NCI-H2107 treated with DMSO at 0.1 percent for 48 hours (cell line): ENCODE data around the gene FAM90A26.
"Not testable (repeated sequence)": the region's sequence is repeated elsewhere in the genome, so short reads cannot be mapped to it uniquely, and the experiment has no call there.

Experiments
- DNase-seq: peaks from one replicate; lab custom pipeline; 2025; ENCODE audit not compliant: unreplicated experiment; lab: John Stamatoyannopoulos, UW

FAM90A26 gene

DNA sequence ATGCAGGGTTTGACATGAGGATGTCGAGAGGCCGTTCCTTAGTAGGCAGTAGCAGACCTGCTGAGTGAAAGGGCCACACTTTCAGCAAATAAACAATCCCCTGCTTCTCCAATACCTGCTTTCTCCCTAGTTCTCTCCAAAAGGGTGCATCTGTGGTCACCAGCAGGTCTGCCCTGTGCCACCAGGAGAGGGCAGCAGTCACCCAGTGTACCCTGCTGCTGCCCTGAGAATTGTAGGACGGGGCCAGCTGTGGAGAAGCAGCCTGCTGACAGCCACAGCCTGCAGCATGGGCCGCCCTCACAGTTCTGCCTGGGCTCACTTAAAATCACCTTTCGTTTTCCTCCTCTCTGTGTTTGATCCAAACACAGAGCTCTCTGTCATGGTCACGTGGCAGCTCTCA is 11.8 kb upstream of the FAM90A26 start:
- not testable (repeated sequence) for DNase-seq

- not testable (repeated sequence) for DNase-seq
These were observed 10.2 kb upstream of the FAM90A26 start for GRCh38 chr4:9160046-9160445.

DNA sequence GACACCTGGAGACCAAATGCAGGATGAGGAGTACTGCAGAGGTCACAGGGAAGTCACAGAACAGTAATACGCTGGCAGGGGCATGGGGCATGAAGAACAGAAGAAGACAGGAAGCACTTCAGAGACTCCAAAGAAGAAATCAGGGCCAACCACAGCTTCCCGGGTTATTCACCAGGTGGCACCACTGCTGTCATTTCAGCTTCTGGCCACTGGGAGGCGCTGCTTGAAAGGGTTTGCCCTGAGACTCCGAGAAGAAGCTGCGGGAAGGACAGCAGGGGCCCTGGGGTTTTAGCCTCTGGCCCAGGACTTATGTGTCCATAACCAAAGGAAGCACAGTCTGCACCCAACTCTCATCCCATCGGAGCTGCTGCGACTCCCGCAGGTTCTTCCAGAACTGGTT is 4.2 kb upstream of the FAM90A26 start:
- not testable (repeated sequence) for DNase-seq

DNA sequence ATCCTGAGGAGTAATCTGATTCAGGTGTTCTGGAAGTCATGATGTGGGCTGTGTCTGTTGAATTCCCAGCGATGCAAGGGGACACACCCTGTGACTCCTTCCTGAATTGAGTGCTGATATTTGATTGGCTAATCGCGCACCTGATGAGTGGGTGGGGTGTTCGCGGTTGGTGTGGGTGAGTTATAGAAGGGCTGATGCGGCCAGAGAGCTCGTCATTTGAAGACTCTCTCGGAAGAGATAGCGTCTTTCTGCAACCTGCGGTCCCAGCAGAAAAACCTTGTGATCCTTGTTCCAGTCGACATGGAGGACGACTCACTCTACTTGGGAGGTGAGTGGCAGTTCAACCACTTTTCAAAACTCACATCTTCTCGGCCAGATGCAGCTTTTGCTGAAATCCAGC is 40.1 kb downstream of the FAM90A26 start, which contains the start of gene USP17L10:
Gene USP17L10, plus strand, starts transcription at position 301 of the 400 bp plus-strand sequence. Its CDS starts 0 bp downstream, at position 301.
- not testable (repeated sequence) for DNase-seq

GRCh38 chr4:9214701-9215100 is 44.5 kb downstream of the FAM90A26 start:
- DNase-seq, result not testable (repeated sequence)

DNA sequence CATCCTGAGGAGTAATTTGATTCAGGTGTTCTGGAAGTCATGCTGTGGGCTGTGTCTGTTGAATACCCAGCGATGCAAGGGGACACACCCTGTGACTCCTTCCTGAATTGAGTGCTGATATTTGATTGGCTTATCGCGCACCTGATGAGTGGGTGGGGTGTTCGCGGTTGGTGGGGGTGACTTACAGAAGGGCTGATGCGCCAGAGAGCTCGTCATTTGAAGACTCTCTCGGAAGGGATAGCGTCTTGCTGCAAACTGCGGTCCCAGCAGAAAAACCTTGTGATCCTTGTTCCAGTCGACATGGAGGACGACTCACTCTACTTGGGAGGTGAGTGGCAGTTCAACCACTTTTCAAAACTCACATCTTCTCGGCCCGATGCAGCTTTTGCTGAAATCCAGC is 44.9 kb downstream of the FAM90A26 start, which contains the start of gene USP17L11:
Gene USP17L11, plus strand, starts transcription at position 301 of the 400 bp plus-strand sequence. Its CDS starts 0 bp downstream, at position 301.
- DNase-seq, result not testable (repeated sequence)

GRCh38 chr4:9219852-9220251 is 49.6 kb downstream of the FAM90A26 start, which contains the start of gene USP17L12:
Gene USP17L12 (plus strand): TSS chr4:9220152. CDS start chr4:9220152, 0 bp downstream.
- DNase-seq, result not testable (repeated sequence)

- not testable (repeated sequence) for DNase-seq
These were observed 54.4 kb downstream of the FAM90A26 start, which contains the start of gene USP17L13 for GRCh38 chr4:9224596-9224995. Gene USP17L13 (plus strand): TSS chr4:9224896. CDS start chr4:9224896, 0 bp downstream.
